Vagina (tissue), 2 donors: ENCODE data around the gene PDE4D. TPM values are rescaled to one million over a fixed set of nuclear protein-coding genes. Genes with fewer than 3 reads are reported as not detected.

Source experiments
- DNase-seq, 2 donors: peaks; one replicate each; pipeline ENCODE4 v3.0.0-alpha.2; 2017; ENCODE audit errors: extremely low spot score in 2 of 2
- H3K27ac ChIP-seq: fragments of 200-600 bp; sonication (generic); one replicate; pipeline ENCODE4 v1.5.1; 2019
- H3K27me3 ChIP-seq: fragments of 200-600 bp; sonication (generic); one replicate; pipeline ENCODE4 v1.5.1; 2019
- H3K36me3 ChIP-seq, 2 donors: fragments of 200-600 bp; sonication (generic); one replicate each; pipeline ENCODE4 v1.5.1; 2017 to 2019
- H3K4me1 ChIP-seq: fragments of 200-600 bp; sonication (generic); one replicate; pipeline ENCODE4 v1.5.1; 2019
- H3K4me3 ChIP-seq, 2 donors: fragments of 200-600 bp; sonication (generic); 1 replicate in 1 of 2; 2 replicates in 1 of 2; pipeline ENCODE4 v1.5.1; 2016 to 2019
- H3K9me3 ChIP-seq: fragments of 200-600 bp; sonication (generic); one replicate; pipeline ENCODE4 v1.5.1; 2019
- POLR2A ChIP-seq, 2 donors: fragments of 450-650 bp; IDR thresholded peaks; one replicate each; pipeline ENCODE4 v1.6.1; 2017; ENCODE audit warnings: antibody characterized with exemption in 2 of 2, mild to moderate bottlenecking in 2 of 2, moderate library complexity in 2 of 2
- POLR2AphosphoS5 ChIP-seq, 2 donors: sonication (generic); formaldehyde crosslinking; IDR thresholded peaks; one replicate each; pipeline ENCODE4 v1.9.0; 2017; ENCODE audit warnings: antibody characterized with exemption in 2 of 2, mild to moderate bottlenecking in 2 of 2, low read depth in 1 of 2; ENCODE audit not compliant: insufficient read depth in 1 of 2
- intact Hi-C: fragments of 100-400 bp; cut with DNase I; formaldehyde crosslinking; loops from one replicate; pipeline ENCODE4 v1.15.1; 2023
- total RNA-seq: library from RNA; depleted of rRNA; stranded (reverse); fragments of >200 nt; gene quantifications from one replicate; pipeline ENCODE4 v1.2.3, GENCODE V29; 2016
- TF ChIP-seq, protein P1 (sequence below), 3 experiments: fragments of 450-650 bp in 2 of 3; fragments of 200-600 bp in 1 of 3; sonication (generic) in 1 of 3; IDR thresholded peaks; one replicate each; pipeline ENCODE4 v1.5.1; 2017 to 2019; ENCODE audit warnings: antibody characterized with exemption in 3 of 3, mild to moderate bottlenecking in 2 of 3, moderate library complexity in 2 of 3

Gene PDE4D
- total RNA-seq, 1 donor from 2014 or later: 86.9 TPM

DNA sequence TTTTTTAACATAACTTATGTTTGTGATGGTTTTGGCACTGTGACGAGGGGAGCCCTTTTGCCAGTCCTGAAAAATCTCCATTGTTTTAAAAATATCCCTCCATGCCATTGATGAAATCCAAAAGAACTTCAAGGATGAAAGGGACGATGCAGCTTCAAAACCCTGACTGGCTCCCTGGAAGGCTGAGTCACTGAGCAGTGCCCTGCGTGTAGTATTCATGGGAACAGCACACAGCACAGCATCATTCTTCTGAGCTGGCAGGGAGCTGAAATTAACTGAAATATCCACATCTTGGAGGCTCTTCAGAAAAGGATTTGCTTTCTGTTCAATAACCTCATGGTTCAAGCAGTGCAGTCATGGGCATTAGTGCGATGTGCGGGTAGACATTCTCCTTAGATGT lies 29.7 kb downstream of the PDE4D start:
- no peak for TF ChIP-seq POLR2AphosphoS5 (IDR thresholded peaks at IDR 0.05; ENCODE audit: insufficient read depth in 1 of 2, low read depth in 1 of 2)
- TF ChIP-seq, protein P1, sequence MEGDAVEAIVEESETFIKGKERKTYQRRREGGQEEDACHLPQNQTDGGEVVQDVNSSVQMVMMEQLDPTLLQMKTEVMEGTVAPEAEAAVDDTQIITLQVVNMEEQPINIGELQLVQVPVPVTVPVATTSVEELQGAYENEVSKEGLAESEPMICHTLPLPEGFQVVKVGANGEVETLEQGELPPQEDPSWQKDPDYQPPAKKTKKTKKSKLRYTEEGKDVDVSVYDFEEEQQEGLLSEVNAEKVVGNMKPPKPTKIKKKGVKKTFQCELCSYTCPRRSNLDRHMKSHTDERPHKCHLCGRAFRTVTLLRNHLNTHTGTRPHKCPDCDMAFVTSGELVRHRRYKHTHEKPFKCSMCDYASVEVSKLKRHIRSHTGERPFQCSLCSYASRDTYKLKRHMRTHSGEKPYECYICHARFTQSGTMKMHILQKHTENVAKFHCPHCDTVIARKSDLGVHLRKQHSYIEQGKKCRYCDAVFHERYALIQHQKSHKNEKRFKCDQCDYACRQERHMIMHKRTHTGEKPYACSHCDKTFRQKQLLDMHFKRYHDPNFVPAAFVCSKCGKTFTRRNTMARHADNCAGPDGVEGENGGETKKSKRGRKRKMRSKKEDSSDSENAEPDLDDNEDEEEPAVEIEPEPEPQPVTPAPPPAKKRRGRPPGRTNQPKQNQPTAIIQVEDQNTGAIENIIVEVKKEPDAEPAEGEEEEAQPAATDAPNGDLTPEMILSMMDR (IDR thresholded peaks at IDR 0.05): no peak
- Histone ChIP-seq H3K27ac (no peak overlapping the region), H3K4me3 (no peak overlapping the region), H3K27me3 (no peaks in the 10 kb centered on the region), H3K36me3 (no peaks in the 10 kb centered on the region), H3K9me3 (no peaks in the 10 kb centered on the region), H3K4me1 (no peaks in the 10 kb centered on the region)
- DNase-seq: no peak
- intact Hi-C loops: no loop called here

DNA sequence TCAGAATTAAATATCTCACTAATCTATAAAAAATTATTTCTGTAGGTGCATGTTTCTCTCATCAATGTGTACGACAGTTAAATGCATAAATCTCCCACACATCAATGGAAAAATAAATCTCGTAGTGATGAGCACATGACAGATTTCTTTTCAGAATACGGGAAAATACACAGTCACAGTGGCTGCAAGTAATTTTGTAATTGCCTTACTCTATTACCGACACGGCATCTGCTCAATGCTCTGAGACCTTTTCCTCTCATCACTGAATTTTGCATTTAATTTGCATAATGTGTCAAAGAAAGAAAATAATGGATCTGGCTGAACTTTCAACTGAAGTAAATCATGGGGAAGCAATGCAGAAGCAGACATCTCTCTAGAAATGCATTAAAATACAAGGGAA lies 37.2 kb downstream of the PDE4D start:
- Histone ChIP-seq H3K27me3 (no peaks in the 10 kb centered on the region), H3K9me3 (no peaks in the 10 kb centered on the region), H3K27ac (no peak overlapping the region), H3K36me3 (no peaks in the 10 kb centered on the region), H3K4me1 (no peaks in the 10 kb centered on the region), H3K4me3 (no peak overlapping the region)
- intact Hi-C loops: no loop called here
- no peak for DNase-seq
- TF ChIP-seq POLR2AphosphoS5 (IDR thresholded peaks at IDR 0.05; ENCODE audit: insufficient read depth in 1 of 2, low read depth in 1 of 2) (no peak), POLR2A (IDR thresholded peaks at IDR 0.05) (no peak)
- TF ChIP-seq, protein P1 (IDR thresholded peaks at IDR 0.05): no peak

DNA sequence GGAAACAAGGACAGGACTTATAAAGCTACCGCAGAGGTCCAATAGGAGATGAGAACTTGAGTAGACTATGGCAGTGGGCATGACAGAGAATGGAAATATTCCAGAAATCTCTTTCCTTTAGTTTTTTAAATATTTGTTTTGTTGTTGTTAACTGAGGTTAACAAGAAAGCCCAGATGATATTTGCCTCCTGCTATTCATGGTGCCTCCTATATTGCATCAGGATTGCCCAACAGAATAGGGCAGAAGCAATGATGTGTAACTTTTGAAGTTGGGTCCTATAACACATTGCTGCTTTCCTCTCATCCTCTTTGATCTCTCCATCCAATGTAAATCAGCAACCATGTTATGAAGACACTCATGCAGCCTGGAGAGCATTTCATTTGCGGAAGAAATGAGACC lies 42.8 kb downstream of the PDE4D start:
- H3K9me3 ChIP-seq: no peaks in the 10 kb centered on the region
- DNase-seq: no peak
- no peak for TF ChIP-seq POLR2AphosphoS5 (IDR thresholded peaks at IDR 0.05; ENCODE audit: insufficient read depth in 1 of 2, low read depth in 1 of 2)
- no peak for TF ChIP-seq POLR2A (IDR thresholded peaks at IDR 0.05)
- TF ChIP-seq, protein P1 (IDR thresholded peaks at IDR 0.05): no peak
- no peak overlapping the region for H3K4me3 ChIP-seq
- H3K4me1 ChIP-seq: no peaks in the 10 kb centered on the region
- intact Hi-C loops: no loop called here
- no peaks in the 10 kb centered on the region for H3K36me3 ChIP-seq
- no peaks in the 10 kb centered on the region for H3K27me3 ChIP-seq
- H3K27ac ChIP-seq: no peak overlapping the region

DNA sequence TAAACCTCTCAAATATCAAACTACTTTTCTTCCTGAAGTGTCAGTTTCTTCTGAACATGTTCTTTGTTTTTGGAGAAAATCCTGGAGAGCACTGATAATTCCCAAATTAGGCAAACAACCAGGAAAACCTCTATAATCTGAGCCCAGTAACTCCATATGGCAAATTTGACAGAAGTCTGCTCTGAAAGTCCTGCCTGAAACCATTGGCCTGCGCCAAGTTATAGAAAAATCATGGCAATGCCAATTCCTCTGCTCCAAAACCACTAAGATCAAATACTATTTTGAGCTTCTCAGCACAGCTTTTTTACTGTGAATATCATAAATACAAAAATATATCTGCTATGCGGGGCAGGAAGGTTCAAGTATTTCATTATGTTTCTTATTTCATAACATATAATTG lies 45.9 kb downstream of the PDE4D start:
- Histone ChIP-seq H3K9me3 (no peaks in the 10 kb centered on the region), H3K27ac (no peak overlapping the region), H3K27me3 (no peaks in the 10 kb centered on the region), H3K4me3 (no peak overlapping the region), H3K36me3 (no peaks in the 10 kb centered on the region), H3K4me1 (no peaks in the 10 kb centered on the region)
- TF ChIP-seq, protein P1 (IDR thresholded peaks at IDR 0.05): no peak
- no peak for TF ChIP-seq POLR2A (IDR thresholded peaks at IDR 0.05)
- no peak for TF ChIP-seq POLR2AphosphoS5 (IDR thresholded peaks at IDR 0.05; ENCODE audit: insufficient read depth in 1 of 2, low read depth in 1 of 2)
- intact Hi-C loops: no loop called here
- DNase-seq: no peak

DNA sequence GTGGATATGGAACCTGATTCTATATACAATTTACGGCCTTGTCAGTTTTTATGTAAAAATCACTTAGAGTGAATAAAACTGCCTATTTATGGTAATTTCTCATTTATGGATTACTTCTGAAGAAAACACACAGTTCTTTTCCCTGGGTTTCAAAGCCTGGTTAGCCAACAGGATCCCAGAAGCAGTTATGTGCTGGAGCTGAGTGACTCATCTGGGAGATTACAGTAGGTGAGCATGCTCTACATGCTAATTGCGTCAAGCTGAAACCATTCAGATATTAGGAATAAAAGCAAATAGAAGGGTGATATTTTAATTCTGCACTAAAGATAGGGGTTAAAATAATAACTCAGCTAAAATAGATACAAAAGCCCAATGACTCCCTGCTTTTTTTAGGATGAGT lies 47.8 kb downstream of the PDE4D start:
- no peak overlapping the region for H3K27ac ChIP-seq
- H3K27me3 ChIP-seq: no peaks in the 10 kb centered on the region
- no peaks in the 10 kb centered on the region for H3K36me3 ChIP-seq
- DNase-seq: no peak
- no peaks in the 10 kb centered on the region for H3K4me1 ChIP-seq
- H3K4me3 ChIP-seq: no peak overlapping the region
- intact Hi-C loops: no loop called here
- TF ChIP-seq POLR2AphosphoS5 (IDR thresholded peaks at IDR 0.05; ENCODE audit: insufficient read depth in 1 of 2, low read depth in 1 of 2) (no peak), POLR2A (IDR thresholded peaks at IDR 0.05) (no peak)
- TF ChIP-seq, protein P1 (IDR thresholded peaks at IDR 0.05): no peak
- H3K9me3 ChIP-seq: no peaks in the 10 kb centered on the region
